Measurements from ENCODE around the gene DFFB.

DFFB gene

DNA sequence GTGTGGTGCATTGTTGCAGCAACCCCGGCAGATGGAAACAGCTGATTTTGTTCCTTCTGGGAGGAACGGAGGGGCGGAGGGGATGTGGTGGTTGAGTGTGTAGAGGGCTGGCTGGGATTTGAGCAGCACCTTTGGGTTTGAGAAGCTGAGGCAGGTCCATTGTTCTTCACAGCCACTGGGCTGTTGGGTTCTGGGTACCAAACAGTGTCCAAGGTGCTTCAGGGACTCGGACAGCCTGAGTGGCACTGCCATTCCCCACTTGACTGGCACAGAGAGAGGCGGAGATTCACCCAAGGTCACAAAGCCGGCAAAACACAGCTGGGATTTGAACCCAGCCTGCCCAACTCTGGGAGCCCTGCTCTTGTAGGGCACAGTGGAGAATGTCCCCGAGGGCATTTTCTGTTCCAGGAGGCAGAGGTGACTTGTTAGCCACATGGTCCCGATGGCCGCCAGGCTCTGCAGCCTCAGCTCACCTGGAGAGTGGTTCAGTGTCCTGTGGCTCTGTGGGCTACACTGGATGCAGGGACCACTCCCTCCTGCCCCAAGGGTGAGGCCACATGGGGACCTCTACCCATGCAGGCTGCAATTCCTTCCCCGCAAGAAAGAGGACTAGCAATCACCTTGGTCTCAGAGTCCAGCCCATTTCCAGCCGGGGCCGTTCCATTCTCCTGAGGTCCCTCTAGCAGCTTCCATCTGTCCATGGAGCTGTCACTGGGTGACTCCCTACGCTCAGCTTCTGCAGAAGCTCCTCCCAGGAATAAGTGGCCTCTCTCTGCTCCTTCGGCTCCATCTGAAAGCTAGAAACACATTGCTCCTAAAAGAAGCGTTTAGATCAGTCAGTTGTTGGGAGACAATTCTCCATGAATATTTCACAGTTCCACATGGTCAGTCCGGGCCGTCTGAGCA, 74.0 kb downstream of the DFFB start:
- no peak for DNase-seq

DNA sequence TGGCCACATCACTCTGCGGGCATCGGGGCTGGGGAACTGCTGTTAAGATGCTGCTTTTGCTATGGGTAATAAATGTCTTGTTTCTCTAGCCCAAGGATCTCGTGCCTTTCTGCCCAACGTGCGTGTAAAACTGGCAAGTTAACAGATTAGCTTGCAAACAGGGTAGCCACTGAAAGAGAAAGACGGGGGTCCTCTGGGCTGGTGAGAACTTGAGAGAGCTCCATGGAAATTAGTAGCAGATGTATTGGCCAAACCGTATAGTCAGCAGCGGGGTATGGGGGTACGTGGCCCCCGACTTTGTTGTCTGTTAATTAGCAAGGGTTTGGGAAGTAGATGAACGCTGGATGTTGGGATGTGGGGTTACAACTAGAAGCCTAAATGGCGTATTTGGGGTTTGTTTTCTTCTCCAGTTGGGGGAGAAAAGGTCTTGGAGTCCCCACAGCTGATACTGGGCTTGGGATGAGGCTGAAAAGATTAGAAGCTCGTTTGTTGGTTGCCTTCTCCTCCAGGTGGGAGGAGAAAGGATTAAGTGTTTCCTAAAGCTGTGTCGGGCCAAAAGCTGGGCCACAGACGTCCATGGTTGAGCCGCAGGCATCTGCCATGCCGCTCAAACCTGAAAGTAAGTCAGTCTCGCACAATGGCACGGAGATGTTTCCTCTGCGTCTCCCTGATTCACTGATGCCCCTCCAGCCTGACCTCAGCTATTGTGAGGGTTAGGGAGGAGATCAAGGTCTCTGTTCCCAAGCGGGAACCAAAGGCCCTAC, 75.1 kb downstream of the DFFB start:
- DNase-seq: no peak
